Fibroblast of lung (primary cell): ENCODE measurements around the gene TLN1.

Source experiments
- EZH2 ChIP-seq: IDR thresholded peaks from 2 replicates; pipeline ENCODE4 v1.5.1; 2012; ENCODE audit warnings: low read length, control low read depth, mild to moderate bottlenecking; ENCODE audit errors: missing control alignments
- TF ChIP-seq, protein P1 (sequence below), 2 donors: IDR thresholded peaks in 1 of 2; conservative IDR thresholded peaks in 1 of 2; 1 replicate in 1 of 2; 2 replicates in 1 of 2; pipeline ENCODE4 v1.5.1; 2011 to 2012; ENCODE audit warnings: low read length in 2 of 2, control low read depth in 1 of 2, inconsistent platforms in 1 of 2, low read depth in 1 of 2, mild to moderate bottlenecking in 1 of 2

DNA sequence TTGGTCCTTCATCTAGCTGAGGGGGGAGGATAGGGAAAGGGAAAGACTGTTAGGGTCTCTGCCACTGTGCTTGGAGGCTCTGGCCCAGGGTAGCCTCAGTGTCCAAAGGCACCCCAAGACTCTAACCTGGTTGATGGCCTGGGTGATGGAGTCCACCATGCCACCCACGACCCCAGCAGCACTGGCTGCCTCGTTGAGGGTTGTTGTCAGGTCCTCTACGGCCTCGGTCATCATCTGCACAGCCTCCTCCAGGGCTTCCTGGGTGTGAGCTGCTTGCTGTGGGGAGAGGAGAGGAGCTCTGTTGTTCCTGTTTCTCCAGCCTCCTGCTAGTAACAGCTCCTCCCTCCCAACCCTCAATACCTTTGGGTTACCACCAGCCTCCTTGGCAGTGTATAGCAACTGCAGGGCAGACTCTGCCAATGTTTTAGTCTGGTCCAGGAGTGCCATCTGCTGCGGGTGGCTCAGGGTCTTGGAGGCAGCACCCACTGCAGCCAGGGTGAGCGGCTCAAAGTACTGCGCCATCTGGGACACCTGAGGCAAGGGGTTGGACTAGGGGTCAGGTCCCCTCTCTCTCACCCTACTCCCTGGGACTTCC is 26.1 kb downstream of the TLN1 start:
- TF ChIP-seq, protein P1, sequence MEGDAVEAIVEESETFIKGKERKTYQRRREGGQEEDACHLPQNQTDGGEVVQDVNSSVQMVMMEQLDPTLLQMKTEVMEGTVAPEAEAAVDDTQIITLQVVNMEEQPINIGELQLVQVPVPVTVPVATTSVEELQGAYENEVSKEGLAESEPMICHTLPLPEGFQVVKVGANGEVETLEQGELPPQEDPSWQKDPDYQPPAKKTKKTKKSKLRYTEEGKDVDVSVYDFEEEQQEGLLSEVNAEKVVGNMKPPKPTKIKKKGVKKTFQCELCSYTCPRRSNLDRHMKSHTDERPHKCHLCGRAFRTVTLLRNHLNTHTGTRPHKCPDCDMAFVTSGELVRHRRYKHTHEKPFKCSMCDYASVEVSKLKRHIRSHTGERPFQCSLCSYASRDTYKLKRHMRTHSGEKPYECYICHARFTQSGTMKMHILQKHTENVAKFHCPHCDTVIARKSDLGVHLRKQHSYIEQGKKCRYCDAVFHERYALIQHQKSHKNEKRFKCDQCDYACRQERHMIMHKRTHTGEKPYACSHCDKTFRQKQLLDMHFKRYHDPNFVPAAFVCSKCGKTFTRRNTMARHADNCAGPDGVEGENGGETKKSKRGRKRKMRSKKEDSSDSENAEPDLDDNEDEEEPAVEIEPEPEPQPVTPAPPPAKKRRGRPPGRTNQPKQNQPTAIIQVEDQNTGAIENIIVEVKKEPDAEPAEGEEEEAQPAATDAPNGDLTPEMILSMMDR (conservative IDR thresholded peaks at IDR 0.05 in 1 of 2, IDR thresholded peaks at IDR 0.05 in 1 of 2; ENCODE audit: low read depth in 1 of 2, low read length in 2 of 2) = no peak
- TF ChIP-seq EZH2 = no peak
